ENCODE results near the gene TLE6.
"Not testable (repeated sequence)": the region's sequence is repeated elsewhere in the genome, so short reads cannot be mapped to it uniquely, and the experiment has no call there.

TLE6 gene

GRCh38 chr19:3001235-3001800, 24.0 kb downstream of the TLE6 start:
- no peak for FAIRE-seq
- no peak for DNase-seq (ENCODE audit: low spot score)

DNA sequence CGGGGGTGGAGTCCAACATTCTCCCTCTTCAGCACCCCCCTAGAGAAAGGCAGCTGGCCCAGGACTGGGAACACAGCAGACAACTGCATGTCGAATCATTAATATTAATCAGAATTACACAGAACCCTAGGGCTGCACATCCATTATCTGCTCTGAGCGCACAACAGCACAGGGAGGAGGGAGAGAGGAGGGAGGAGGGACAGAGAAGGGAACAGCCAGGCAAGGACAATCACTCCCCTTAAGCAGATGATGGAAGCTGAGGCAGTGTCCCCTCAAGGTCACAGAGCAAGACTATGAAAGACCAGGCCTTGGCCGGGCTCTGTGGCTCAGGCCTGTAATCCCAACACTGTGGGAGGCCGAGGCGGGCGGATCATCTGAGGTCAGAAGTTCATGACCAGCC, 25.7 kb downstream of the TLE6 start:
- no peak for FAIRE-seq
- no peak for DNase-seq (ENCODE audit: low spot score)

GRCh38 chr19:3004522-3004921, 27.2 kb downstream of the TLE6 start:
- FAIRE-seq (no peak), DNase-seq (ENCODE audit: low spot score) (no peak)

DNA sequence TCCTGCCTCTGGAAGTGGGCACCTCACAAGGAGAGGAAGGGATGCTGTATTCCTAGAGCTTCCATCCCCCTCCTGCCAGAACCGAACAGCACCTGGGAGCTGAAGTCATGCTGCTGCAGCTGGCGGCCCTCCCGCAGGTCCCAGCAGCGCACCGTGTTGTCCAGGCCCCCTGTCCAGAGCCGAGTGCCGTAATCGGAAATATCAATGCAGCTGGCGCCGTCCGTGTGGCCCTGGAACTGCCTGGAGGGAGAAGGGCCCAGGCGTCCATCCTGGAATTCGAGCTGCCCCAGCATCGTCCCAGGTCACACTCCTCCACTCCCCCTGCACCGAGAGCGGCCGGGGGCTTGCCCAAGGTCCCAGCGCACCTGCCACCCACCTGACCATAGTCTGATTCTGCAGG, 28.0 kb downstream of the TLE6 start:
- FAIRE-seq (no peak), DNase-seq (ENCODE audit: low spot score) (no peak)

DNA sequence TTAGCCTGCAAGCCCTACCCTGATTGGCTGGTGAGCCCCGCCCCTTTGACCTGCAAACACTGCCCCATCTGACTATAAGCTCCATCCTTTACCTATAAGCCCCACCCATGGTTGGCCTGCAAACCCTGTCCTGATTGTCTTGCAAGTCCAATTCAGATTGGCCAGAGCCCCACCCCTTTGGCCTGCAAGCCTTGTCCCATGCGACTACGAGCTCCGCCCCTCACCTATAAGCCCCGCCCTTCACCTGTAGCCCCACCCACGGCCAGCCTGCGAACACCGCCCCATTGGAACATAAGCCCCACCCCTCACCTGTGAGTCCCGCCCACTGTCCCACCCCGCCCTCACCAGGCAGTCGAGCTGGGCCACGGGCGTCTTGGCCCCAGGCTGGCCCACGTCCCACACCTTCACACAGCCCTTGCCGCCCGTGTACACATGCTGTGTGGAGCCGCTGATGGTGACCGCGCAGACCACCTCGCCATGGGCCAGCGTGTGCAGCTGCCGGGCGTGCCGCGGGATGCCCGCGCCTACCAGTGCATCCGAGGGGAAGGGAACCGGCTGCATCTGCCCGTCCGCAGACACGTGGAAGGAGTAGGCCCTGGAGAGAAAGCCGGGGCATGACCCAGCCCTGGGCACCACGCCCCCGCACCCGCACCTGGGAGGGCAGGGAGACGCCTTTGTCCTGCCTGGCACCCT, 28.9 kb downstream of the TLE6 start:
- FAIRE-seq = no peak

GRCh38 chr19:3007975-3008374, 30.6 kb downstream of the TLE6 start:
- no peak for FAIRE-seq
- DNase-seq (ENCODE audit: low spot score) = no peak

More for the DNA sequence above, 28.9 kb downstream of the TLE6 start:
- DNase-seq (ENCODE audit: low spot score) = no peak

- no peak for FAIRE-seq
Measured at GRCh38 chr19:3008994-3009393, 31.6 kb downstream of the TLE6 start.

DNA sequence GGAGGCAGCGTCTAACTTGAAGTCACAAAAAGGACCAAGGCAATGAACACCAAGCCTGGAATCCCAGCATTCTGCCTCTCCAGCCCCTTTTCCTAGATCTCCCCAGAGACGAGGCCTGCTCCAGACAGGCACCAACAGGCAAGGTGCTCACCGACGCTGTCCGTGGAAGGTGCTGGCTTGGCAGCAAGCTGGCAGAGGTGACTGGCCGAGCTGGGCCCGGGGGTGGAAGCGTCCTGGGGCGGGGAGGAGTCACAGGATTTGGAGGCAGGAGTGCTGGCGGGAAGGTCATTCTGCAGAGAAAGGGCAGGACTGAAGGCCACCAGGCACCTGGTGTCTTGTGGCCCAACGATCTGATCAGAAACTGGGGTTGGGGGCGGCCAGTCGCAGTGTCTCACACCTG, 33.5 kb downstream of the TLE6 start:
- no peak for FAIRE-seq
- no peak for DNase-seq (ENCODE audit: low spot score)

More at GRCh38 chr19:3008994-3009393, 31.6 kb downstream of the TLE6 start:
- DNase-seq (ENCODE audit: low spot score) = no peak

GRCh38 chr19:3012059-3012458, 34.7 kb downstream of the TLE6 start:
- not testable (repeated sequence) for FAIRE-seq; DNase-seq (ENCODE audit: low spot score)

DNA sequence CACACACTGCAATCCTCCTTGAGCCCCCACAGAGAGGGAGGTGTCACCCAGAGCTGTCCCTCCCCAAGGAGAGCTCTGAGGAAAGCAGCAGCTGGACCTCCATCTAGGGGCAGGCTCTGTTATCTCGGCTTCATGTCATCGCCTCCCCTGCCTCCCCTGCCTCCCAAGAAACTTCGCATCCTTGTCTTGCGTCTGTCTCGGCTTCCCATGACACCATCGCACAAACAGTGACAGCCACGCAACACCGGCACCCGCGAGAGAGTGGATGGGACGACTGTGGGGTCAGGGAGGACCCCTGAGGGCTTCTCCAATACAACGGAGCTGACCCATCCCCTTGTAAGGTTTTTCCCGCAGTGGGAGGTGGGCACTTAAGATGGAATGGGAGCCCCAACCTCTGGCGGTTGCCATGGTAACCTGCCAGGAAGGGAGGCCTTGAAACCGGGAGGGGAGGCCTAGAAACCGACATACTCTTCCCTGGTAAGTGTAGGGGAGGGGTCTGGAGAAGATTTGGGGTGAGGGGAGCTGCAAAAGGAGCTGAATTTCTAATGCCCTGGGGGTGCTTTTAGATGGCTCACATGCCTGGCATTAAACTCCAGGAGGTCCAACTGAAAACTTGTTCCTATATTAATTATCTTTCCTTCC, 35.4 kb downstream of the TLE6 start:
- FAIRE-seq = no peak
- DNase-seq (ENCODE audit: low spot score) = no peak

DNA sequence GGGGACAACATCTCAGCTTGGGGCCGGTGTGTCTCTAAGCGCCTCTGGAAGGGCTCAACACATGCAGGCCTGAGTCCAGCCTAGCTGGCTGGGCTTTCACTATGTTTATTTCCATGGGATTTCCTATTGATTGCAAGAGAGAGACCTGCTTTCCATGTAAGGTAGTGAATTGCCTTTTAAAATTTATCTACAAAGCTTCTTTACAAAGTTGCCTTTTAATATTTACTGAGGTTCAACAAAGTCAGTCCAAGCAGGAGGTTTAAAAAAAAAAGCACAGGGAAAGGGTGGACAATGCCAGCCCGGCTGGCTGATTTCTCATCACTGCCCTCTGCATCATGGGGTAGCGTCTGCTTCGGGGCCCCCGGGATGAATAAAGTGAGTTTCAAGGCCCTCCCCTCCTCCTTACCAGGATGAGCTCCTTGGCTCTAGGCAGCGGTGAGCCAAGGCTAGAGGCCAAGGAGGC, 35.9 kb downstream of the TLE6 start:
- DNase-seq (ENCODE audit: low spot score) = no peak
- FAIRE-seq = no peak

- no peak for FAIRE-seq
- no peak for DNase-seq (ENCODE audit: low spot score)
Measured at GRCh38 chr19:3014135-3014534, 36.8 kb downstream of the TLE6 start.

GRCh38 chr19:3015126-3016057, 38.0 kb downstream of the TLE6 start:
- no peak for FAIRE-seq

DNA sequence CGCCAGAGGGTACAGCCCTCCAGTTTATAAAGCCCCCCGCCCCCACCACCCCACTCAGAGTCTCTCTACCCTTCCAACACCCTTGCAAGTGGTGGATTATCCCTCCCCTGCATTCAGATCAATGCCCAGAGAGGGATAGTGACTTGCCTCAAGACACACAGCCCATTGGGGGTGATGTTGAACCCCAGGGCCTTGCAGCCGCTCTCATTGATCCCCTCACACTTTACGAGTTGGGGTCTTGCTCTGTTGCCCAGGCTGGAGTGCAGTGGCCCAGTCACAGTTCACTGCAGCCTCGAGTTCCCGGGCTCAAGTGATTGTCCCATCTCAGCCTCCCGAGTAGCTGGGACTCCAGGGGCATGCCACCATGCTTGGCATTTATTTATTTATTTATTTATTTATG, 40.6 kb downstream of the TLE6 start:
- DNase-seq (ENCODE audit: low spot score) (no peak), FAIRE-seq (no peak)

More at GRCh38 chr19:3015126-3016057, 38.0 kb downstream of the TLE6 start:
- no peak for DNase-seq (ENCODE audit: low spot score)

DNA sequence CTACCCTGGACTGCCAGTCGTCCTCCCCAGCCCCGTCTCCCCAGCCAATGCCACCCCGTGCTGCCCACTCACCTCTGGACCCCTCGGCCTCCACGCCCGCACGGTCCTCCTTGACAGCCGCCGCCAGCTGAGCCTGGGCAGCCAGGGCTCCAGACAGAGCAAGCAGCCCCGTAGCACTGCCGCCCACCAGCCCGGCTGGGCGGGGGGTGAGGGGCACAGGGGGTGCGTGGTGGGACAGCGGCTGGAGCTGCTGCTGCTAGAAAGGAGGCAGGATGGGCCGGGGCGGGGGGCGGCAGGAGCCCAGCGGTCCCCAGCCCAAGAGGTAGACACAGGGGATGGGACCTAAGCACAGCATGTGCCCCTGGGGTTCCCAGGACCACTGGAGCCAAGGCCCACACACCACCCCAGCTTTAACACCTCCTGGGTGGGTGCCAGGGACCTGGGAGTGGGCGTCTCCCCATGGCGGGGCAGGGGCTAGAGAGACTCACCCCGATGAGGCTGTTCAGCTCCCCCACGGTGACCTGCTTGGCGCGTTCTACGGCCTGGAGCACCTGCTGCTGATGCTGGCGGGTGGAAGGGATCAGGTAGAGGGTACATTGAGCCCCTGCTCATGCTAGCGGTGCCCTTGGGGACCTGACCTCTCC, 42.0 kb downstream of the TLE6 start:
- FAIRE-seq (no peak), DNase-seq (ENCODE audit: low spot score) (no peak)

DNA sequence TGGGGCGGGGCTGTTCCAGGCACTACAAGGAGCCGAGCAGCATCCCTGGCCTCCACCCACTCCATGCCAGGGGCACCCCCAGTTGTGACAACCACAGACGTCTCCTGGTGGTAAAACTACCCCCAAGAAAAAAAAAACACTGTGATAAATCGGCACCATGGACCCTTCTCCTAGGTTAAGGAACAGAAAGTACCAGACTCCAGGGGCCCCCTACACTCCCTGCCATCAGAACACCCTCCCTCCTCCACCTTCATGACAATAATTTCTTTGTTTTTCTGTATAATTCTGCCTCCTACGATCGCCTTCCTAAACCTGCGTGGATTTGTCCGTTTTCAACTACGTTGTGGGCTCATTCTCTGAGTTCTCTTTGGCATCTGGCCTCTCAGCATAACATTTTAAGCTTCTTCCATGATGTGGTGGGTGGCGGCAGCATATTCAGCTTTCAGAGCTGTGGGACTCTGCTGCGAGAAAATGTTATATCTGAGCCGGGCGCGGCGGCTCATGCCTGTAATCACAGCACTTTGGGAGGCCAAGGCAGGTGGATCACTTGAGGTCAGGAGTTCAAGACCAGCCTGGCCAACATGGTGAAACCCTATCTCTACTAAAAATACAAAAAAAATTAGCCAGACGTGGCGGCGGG, 43.1 kb downstream of the TLE6 start:
- DNase-seq (ENCODE audit: low spot score) (no peak), FAIRE-seq (no peak)

- FAIRE-seq = no peak
- no peak for DNase-seq (ENCODE audit: low spot score)
Measured at GRCh38 chr19:3024509-3024869, 47.1 kb downstream of the TLE6 start.

- no peak for DNase-seq (ENCODE audit: low spot score)
- FAIRE-seq = no peak
Measured at GRCh38 chr19:3024870-3025548, 47.6 kb downstream of the TLE6 start.

- FAIRE-seq (no peak), DNase-seq (ENCODE audit: low spot score) (no peak)
Measured at GRCh38 chr19:3025549-3025886, 48.2 kb downstream of the TLE6 start.

GRCh38 chr19:3026768-3027167, 49.4 kb downstream of the TLE6 start:
- DNase-seq (ENCODE audit: low spot score) (no peak), FAIRE-seq (no peak)
